Trophoblast cell (in vitro differentiated cells and primary cell): ENCODE measurements around the gene CNR2.
"Not testable (repeated sequence)": the region's sequence is repeated elsewhere in the genome, so short reads cannot be mapped to it uniquely, and the experiment has no call there.

Source experiments
- DNase-seq, 2 donors: peaks; one replicate each; pipeline ENCODE4 v3.0.0-alpha.2; 2016
- H2AFZ ChIP-seq: 2 replicates; pipeline ENCODE4 v1.6.1; 2013; ENCODE audit warnings: low read length, moderate library complexity, mild to moderate bottlenecking; ENCODE audit not compliant: insufficient read depth, poor library complexity
- H2AK5ac ChIP-seq: 2 replicates; pipeline ENCODE4 v1.6.1; 2013; ENCODE audit warnings: mild to moderate bottlenecking, low read length
- H2BK120ac ChIP-seq: 2 replicates; pipeline ENCODE4 v1.6.1; 2013; ENCODE audit warnings: low read length, mild to moderate bottlenecking, moderate library complexity; ENCODE audit not compliant: insufficient read depth, poor library complexity
- H2BK12ac ChIP-seq: 2 replicates; pipeline ENCODE4 v1.6.1; 2013; ENCODE audit warnings: mild to moderate bottlenecking, low read length, moderate library complexity
- H2BK5ac ChIP-seq: 2 replicates; pipeline ENCODE4 v1.6.1; 2013; ENCODE audit warnings: low read length, low read depth, moderate library complexity, mild to moderate bottlenecking; ENCODE audit not compliant: poor library complexity
- H3K14ac ChIP-seq: 2 replicates; pipeline ENCODE4 v1.6.1; 2013; ENCODE audit warnings: mild to moderate bottlenecking, low read length
- H3K18ac ChIP-seq: 2 replicates; pipeline ENCODE4 v1.6.1; 2013; ENCODE audit warnings: mild to moderate bottlenecking, low read length
- H3K23ac ChIP-seq: 2 replicates; pipeline ENCODE4 v1.6.1; 2013; ENCODE audit warnings: low read length
- H3K27ac ChIP-seq: 2 replicates; pipeline ENCODE4 v1.5.1; 2013; ENCODE audit warnings: low read depth, mild to moderate bottlenecking, inconsistent platforms, low read length, moderate library complexity
- H3K27me3 ChIP-seq: 2 replicates; pipeline ENCODE4 v1.6.1; 2013; ENCODE audit warnings: inconsistent platforms, mild to moderate bottlenecking, low read length, moderate library complexity; ENCODE audit not compliant: insufficient read depth
- H3K36me3 ChIP-seq, 2 experiments: 1 replicate in 1 of 2; 2 replicates in 1 of 2; pipeline ENCODE4 v1.6.1; 2013; ENCODE audit warnings: low read length in 2 of 2, mild to moderate bottlenecking in 2 of 2, moderate library complexity in 1 of 2; ENCODE audit not compliant: insufficient read depth in 2 of 2, control insufficient read depth in 1 of 2
- H3K4ac ChIP-seq: 2 replicates; pipeline ENCODE4 v1.6.1; 2013; ENCODE audit warnings: low read depth, mild to moderate bottlenecking, low read length, moderate library complexity
- H3K4me1 ChIP-seq, 2 experiments: 1 replicate in 1 of 2; 2 replicates in 1 of 2; pipeline ENCODE4 v1.6.1; 2013; ENCODE audit warnings: low read length in 2 of 2, mild to moderate bottlenecking in 2 of 2, moderate library complexity in 1 of 2; ENCODE audit not compliant: insufficient read depth in 2 of 2, control insufficient read depth in 1 of 2
- H3K4me2 ChIP-seq: 2 replicates; pipeline ENCODE4 v1.6.1; 2013; ENCODE audit warnings: inconsistent platforms, mild to moderate bottlenecking, low read length, moderate library complexity
- H3K4me3 ChIP-seq: 2 replicates; pipeline ENCODE4 v1.5.1; 2013; ENCODE audit warnings: mild to moderate bottlenecking, low read depth, low read length, inconsistent platforms
- H3K79me1 ChIP-seq: one replicate; pipeline ENCODE4 v1.6.1; 2013; ENCODE audit warnings: low read length
- H3K79me2 ChIP-seq: 2 replicates; pipeline ENCODE4 v1.6.1; 2013; ENCODE audit warnings: low read length, mild to moderate bottlenecking; ENCODE audit not compliant: control insufficient read depth, insufficient read depth, poor library complexity
- H3K9ac ChIP-seq: 2 replicates; pipeline ENCODE4 v1.6.1; 2013; ENCODE audit warnings: mild to moderate bottlenecking, low read length
- H3K9me3 ChIP-seq: 2 replicates; pipeline ENCODE4 v1.6.1; 2013; ENCODE audit warnings: low read depth, mild to moderate bottlenecking, control low read depth, inconsistent platforms, low read length; ENCODE audit not compliant: insufficient read depth
- H4K12ac ChIP-seq: 2 replicates; pipeline ENCODE4 v1.6.1; 2013; ENCODE audit warnings: low read depth, mild to moderate bottlenecking, low read length, moderate library complexity
- H4K8ac ChIP-seq: 2 replicates; pipeline ENCODE4 v1.6.1; 2013; ENCODE audit warnings: low read depth, mild to moderate bottlenecking, low read length, moderate library complexity
- H4K91ac ChIP-seq: one replicate; pipeline ENCODE4 v1.6.1; 2013; ENCODE audit warnings: low read depth, mild to moderate bottlenecking, low read length, moderate library complexity
- WGBS: extraction: QIAGEN DNeasy Blood & Tissue Kit; methylation state at CpG from one replicate; pipeline ENCODE4 v1.1.7; 2013; ENCODE audit warnings: missing lambda C conversion rate; ENCODE audit not compliant: insufficient read length, insufficient coverage; ENCODE audit errors: extremely low coverage; 5-methylcytosine and 5-hydroxymethylcytosine counted together

Gene CNR2

DNA sequence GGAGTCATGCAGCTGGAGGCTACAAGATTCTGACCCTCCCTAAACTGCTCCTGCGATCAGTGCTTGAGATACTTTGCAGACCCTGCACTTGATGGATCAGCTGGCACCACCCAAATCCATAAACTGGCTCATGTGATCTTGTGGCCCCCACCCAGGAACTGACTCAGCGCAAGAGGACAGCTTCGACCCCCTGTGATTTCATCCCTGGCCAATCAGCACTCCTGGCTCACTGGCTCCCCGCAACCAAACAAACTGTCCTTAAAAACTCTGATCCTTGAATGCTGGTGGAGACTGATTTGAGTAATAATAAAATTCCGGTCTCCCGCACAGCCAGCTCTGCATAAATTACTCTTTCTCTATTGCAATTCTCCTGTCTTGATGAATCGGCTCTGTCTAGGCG, 13.1 kb downstream of the CNR2 start:
- H3K79me1 ChIP-seq, H2BK12ac ChIP-seq, H4K8ac ChIP-seq, H3K79me2 ChIP-seq, H3K27ac ChIP-seq, H3K4ac ChIP-seq, H4K91ac ChIP-seq, H3K4me1 ChIP-seq, H3K14ac ChIP-seq, H2AK5ac ChIP-seq, H3K9ac ChIP-seq, H2AFZ ChIP-seq, DNase-seq, H3K18ac ChIP-seq, H2BK120ac ChIP-seq, H3K4me2 ChIP-seq, H3K36me3 ChIP-seq, H4K12ac ChIP-seq, H3K4me3 ChIP-seq, H3K9me3 ChIP-seq, H3K23ac ChIP-seq, H2BK5ac ChIP-seq: not testable (repeated sequence)
- H3K27me3 ChIP-seq = peaks cover 23% of the 10 kb centered on the region
- no CpG with 5 or more reads among the region's 8 CpGs for WGBS

DNA sequence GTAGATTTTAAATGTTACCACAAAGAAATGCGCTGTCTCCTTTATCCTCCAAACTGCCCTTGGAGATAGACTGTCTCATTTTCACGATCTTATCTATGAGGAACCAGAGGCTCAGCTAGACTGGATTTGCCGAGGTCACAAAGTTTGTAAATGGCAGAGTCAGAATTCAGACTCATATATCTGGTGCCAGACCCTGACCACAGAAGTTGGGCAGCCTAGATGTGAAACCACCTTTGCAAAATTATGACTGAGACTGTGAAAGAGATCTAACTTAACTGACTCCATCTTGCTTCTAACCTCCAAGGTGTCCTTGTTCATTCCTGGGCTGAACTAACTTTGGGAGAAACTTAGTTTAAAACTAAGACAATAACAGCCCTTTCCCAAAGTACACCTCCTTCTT, 14.1 kb downstream of the CNR2 start:
- Histone ChIP-seq H3K4me1 (peaks cover 0 to 1% of the 10 kb centered on the region in 2 experiments), H3K14ac (no peak overlapping the region), H2AFZ (no peak overlapping the region), H3K4ac (no peak overlapping the region), H3K79me2 (no peaks in the 10 kb centered on the region), H2BK120ac (no peak overlapping the region), H3K79me1 (no peaks in the 10 kb centered on the region), H4K91ac (no peak overlapping the region), H3K4me2 (no peak overlapping the region), H3K9me3 (peaks cover 5% of the 10 kb centered on the region), H3K36me3 (no peaks in the 10 kb centered on the region), H2BK12ac (no peak overlapping the region), H3K23ac (no peak overlapping the region), H2AK5ac (no peak overlapping the region), H3K9ac (no peak overlapping the region), H3K4me3 (no peak overlapping the region), H3K27ac (no peak overlapping the region), H4K12ac (no peak overlapping the region), H3K18ac (no peak overlapping the region), H2BK5ac (no peak overlapping the region), H3K27me3 (peaks cover 23% of the 10 kb centered on the region), H4K8ac (no peak overlapping the region)
- no CpG with 5 or more reads among the region's 3 CpGs for WGBS
- no peak for DNase-seq

DNA sequence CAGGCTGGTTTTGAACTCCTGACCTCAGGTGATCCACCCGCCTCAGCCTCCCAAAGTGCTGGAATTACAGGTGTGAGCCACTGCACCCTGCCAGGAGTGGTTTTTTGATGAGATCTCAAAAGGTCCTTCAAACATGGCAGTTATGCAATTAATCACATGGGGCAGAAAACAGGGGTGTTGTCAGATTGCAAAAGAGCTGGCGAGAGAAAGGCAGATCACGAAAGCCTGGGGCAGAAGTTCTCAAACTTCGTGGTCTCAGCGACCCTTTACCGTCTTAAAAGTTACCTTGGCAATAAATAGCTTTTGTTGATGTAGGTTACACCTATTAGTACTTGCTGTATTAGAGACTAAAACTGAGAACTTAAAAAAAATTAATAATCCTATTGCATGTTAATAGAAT, 16.1 kb downstream of the CNR2 start:
- no peak overlapping the region for H3K9ac ChIP-seq
- H4K12ac ChIP-seq = no peak overlapping the region
- peak in 1 of 2 donors; percentile 25 for DNase-seq
- H2BK5ac ChIP-seq = no peak overlapping the region
- H3K23ac ChIP-seq = no peak overlapping the region
- no peak overlapping the region for H3K4me2 ChIP-seq
- H4K91ac ChIP-seq = no peak overlapping the region
- H3K14ac ChIP-seq = no peak overlapping the region
- H3K9me3 ChIP-seq = peaks cover 3% of the 10 kb centered on the region
- H3K79me1 ChIP-seq = no peaks in the 10 kb centered on the region
- H2AFZ ChIP-seq = no peak overlapping the region
- H3K36me3 ChIP-seq = no peaks in the 10 kb centered on the region
- H3K27me3 ChIP-seq = peaks cover 3% of the 10 kb centered on the region
- no peaks in the 10 kb centered on the region for H3K4me1 ChIP-seq
- H2BK12ac ChIP-seq = no peak overlapping the region
- no peaks in the 10 kb centered on the region for H3K79me2 ChIP-seq
- H3K18ac ChIP-seq = no peak overlapping the region
- H3K4ac ChIP-seq = no peak overlapping the region
- no peak overlapping the region for H3K27ac ChIP-seq
- H2AK5ac ChIP-seq = no peak overlapping the region
- no CpG with 5 or more reads among the region's 6 CpGs for WGBS
- H2BK120ac ChIP-seq = no peak overlapping the region
- H4K8ac ChIP-seq = no peak overlapping the region
- no peak overlapping the region for H3K4me3 ChIP-seq

DNA sequence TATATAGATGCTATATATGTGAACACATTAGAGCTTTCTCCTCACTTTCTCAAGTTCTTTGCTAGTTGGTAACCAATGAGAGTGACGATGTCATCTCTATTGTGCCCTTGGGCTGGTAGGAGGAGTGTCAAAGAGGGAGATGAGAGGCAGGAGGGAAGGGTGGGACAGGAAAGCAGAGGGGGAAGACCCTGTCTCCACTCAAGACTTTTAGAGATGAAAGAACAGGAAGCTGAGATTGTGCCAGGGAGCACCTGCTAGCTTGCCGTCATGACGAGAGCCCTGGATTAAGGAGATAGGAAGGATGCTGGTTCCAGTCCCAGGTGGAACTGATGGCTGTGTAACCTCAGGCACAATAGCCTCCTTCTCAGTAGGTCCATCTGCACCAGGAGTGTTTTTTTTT, 16.7 kb downstream of the CNR2 start:
- WGBS = no CpG with 5 or more reads among the region's 3 CpGs
- H2BK5ac ChIP-seq = no peak overlapping the region
- H3K9me3 ChIP-seq = no peaks in the 10 kb centered on the region

More for the DNA sequence above, 16.7 kb downstream of the CNR2 start:
- no peak overlapping the region for H3K4ac ChIP-seq
- H3K23ac ChIP-seq = no peak overlapping the region
- H3K79me1 ChIP-seq = no peaks in the 10 kb centered on the region
- H3K36me3 ChIP-seq = no peaks in the 10 kb centered on the region
- no peak overlapping the region for H2BK12ac ChIP-seq
- no peak overlapping the region for H3K9ac ChIP-seq
- DNase-seq = no peak
- no peak overlapping the region for H4K12ac ChIP-seq
- H3K14ac ChIP-seq = no peak overlapping the region
- H2BK120ac ChIP-seq = no peak overlapping the region
- H3K18ac ChIP-seq = no peak overlapping the region
- H3K4me2 ChIP-seq = no peak overlapping the region
- no peaks in the 10 kb centered on the region for H3K79me2 ChIP-seq
- no peak overlapping the region for H2AK5ac ChIP-seq
- H3K4me1 ChIP-seq = no peaks in the 10 kb centered on the region
- no peaks in the 10 kb centered on the region for H3K27me3 ChIP-seq
- H4K91ac ChIP-seq = no peak overlapping the region
- no peak overlapping the region for H2AFZ ChIP-seq
- H3K27ac ChIP-seq = no peak overlapping the region
- H3K4me3 ChIP-seq = no peak overlapping the region
- no peak overlapping the region for H4K8ac ChIP-seq
